Coronary artery (tissue), 2 donors: ENCODE data around the gene FLYWCH1.
A peak's percentile ranks its signal among the peaks of the same experiment; 100 is the strongest.

Experiments
- DNase-seq: peaks from one replicate; pipeline ENCODE4 v3.0.0-alpha.2; 2017; ENCODE audit warnings: low spot score
- H3K27ac ChIP-seq, 2 donors: fragments of 200-600 bp; sonication (generic); one replicate each; pipeline ENCODE4 v1.5.1; 2016 to 2019
- H3K4me3 ChIP-seq: fragments of 200-600 bp; sonication (generic); 2 replicates; pipeline ENCODE4 v1.5.1; 2016; ENCODE audit warnings: mild to moderate bottlenecking, moderate library complexity
- CTCF ChIP-seq: fragments of 200-600 bp; sonication (generic); IDR thresholded peaks from one replicate; pipeline ENCODE4 v1.5.1; 2019; ENCODE audit warnings: antibody characterized with exemption

Gene FLYWCH1

GRCh38 chr16:2967211-2967631, 55.5 kb downstream of the FLYWCH1 start:
- Histone ChIP-seq H3K4me3 (peak overlapping the region; percentile 52), H3K27ac (no peak overlapping the region)

GRCh38 chr16:2967721-2968161, 56.0 kb downstream of the FLYWCH1 start:
- no peak overlapping the region for H3K27ac ChIP-seq
- no peak for TF ChIP-seq CTCF
- no peak for DNase-seq
- no peak overlapping the region for H3K4me3 ChIP-seq

More at GRCh38 chr16:2967211-2967631, 55.5 kb downstream of the FLYWCH1 start:
- DNase-seq: no peak
- no peak for TF ChIP-seq CTCF

- no peak for DNase-seq
- no peak for TF ChIP-seq CTCF
- no peak overlapping the region for H3K27ac ChIP-seq
- H3K4me3 ChIP-seq: peak overlapping the region; percentile 74
Observed at GRCh38 chr16:2968368-2968737, 56.6 kb downstream of the FLYWCH1 start.

GRCh38 chr16:2968738-2969544, 57.2 kb downstream of the FLYWCH1 start, which contains the start of gene PAQR4:
Gene PAQR4 (plus strand): TSS chr16:2969348. CDS start chr16:2969675, 327 bp downstream.
- Histone ChIP-seq H3K4me3 (peak within 1 kb of the TSS; percentile 74), H3K27ac (peak within 1 kb of the TSS in 1 of 2 donors; percentile 55)
- TF ChIP-seq CTCF: no peak
- no peak for DNase-seq

GRCh38 chr16:2969545-2970521, 58.1 kb downstream of the FLYWCH1 start:
- H3K4me3 ChIP-seq: peak overlapping the region; percentile 74

GRCh38 chr16:2970563-2970962, 58.8 kb downstream of the FLYWCH1 start:
- no peak for TF ChIP-seq CTCF

More at GRCh38 chr16:2969545-2970521, 58.1 kb downstream of the FLYWCH1 start:
- H3K27ac ChIP-seq: peak overlapping the region in 1 of 2 donors; percentile 55
- no peak for TF ChIP-seq CTCF
- DNase-seq: no peak

More at GRCh38 chr16:2970563-2970962, 58.8 kb downstream of the FLYWCH1 start:
- H3K27ac ChIP-seq: no peak overlapping the region
- H3K4me3 ChIP-seq: peak overlapping the region; percentile 74
- no peak for DNase-seq
